RWPE1 (cell line): ENCODE measurements around the gene TAS2R14.

Experiments used
- CTCF ChIA-PET: fragments of 350-600 bp; sonication (Branson Sonifier 250); formaldehyde crosslinking; extraction: SDS; loops from one replicate; lab custom pipeline; 2021; lab: Yijun Ruan, JAX
- POLR2A ChIA-PET: fragments of 400-600 bp; formaldehyde crosslinking; extraction: SDS; loops from one replicate; lab custom pipeline; 2020; ENCODE audit warnings: antibody characterized with exemption; ENCODE audit not compliant: low non-redundant PET; lab: Yijun Ruan, JAX
- DNase-seq: peaks from one replicate; pipeline ENCODE4 v3.0.0; 2012; ENCODE audit warnings: low spot score
- H3K27ac ChIP-seq: fragments of 450-650 bp; 2 replicates; pipeline ENCODE4 v1.5.1; 2017
- TF ChIP-seq, protein P1 (sequence below): fragments of 450-650 bp; conservative IDR thresholded peaks from 2 replicates; pipeline ENCODE4 v1.5.1; 2017; ENCODE audit warnings: low read depth, mild to moderate bottlenecking

The TAS2R14 gene

DNA sequence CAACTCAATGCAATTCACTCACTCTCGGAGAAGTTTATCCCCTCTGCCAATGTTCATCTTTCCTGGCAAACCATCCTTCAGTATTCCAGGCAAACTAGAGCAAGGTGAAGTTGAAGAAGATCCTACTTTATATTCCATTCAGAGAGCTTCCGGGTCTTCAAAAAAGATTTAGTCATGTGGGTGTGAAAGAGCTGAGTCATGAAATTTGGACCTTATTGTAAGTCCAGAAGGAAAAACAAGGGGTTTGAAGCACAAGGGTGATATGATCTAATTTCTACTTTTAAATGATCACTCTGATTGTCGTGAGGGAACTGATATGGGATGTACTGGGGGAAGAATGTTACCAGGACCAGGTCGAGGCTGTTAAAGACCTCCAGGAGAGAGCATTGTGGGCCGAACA lies 12.8 kb downstream of the TAS2R14 start:
- no peak overlapping the region for H3K27ac ChIP-seq
- ChIA-PET POLR2A (no interaction called here), CTCF (no interaction called here)
- no peak for DNase-seq
- TF ChIP-seq, protein P1, sequence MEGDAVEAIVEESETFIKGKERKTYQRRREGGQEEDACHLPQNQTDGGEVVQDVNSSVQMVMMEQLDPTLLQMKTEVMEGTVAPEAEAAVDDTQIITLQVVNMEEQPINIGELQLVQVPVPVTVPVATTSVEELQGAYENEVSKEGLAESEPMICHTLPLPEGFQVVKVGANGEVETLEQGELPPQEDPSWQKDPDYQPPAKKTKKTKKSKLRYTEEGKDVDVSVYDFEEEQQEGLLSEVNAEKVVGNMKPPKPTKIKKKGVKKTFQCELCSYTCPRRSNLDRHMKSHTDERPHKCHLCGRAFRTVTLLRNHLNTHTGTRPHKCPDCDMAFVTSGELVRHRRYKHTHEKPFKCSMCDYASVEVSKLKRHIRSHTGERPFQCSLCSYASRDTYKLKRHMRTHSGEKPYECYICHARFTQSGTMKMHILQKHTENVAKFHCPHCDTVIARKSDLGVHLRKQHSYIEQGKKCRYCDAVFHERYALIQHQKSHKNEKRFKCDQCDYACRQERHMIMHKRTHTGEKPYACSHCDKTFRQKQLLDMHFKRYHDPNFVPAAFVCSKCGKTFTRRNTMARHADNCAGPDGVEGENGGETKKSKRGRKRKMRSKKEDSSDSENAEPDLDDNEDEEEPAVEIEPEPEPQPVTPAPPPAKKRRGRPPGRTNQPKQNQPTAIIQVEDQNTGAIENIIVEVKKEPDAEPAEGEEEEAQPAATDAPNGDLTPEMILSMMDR, result no peak

GRCh38 chr12:10919809-10920208 lies 19.3 kb downstream of the TAS2R14 start:
- TF ChIP-seq, protein P1, result no peak
- ChIA-PET CTCF (no interaction called here), POLR2A (no interaction called here)
- H3K27ac ChIP-seq, result no peak overlapping the region
- DNase-seq, result no peak

DNA sequence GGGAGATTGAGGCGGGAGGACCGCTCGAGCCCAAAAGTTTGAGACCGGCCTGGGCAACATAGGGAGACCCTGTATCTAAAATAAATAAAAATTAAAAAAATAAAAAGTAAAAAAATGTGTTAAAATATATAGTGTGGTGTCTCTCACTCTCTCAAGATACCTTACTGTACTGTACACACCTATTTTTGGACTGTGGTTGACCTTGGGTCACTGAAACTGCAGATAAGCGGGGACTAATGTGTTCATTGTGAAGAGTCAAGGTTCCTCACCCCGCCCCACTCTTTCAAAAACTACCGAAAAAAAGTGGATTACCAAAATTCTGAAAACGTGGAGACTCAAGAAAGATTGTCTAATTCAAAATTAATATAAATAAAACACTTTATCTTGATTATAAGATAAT lies 28.7 kb downstream of the TAS2R14 start:
- no peak overlapping the region for H3K27ac ChIP-seq
- DNase-seq, result no peak
- CTCF ChIA-PET, result interaction anchor here (0.6 kb wide), 1 partner anchor 51 kb away, joined by 3 read pairs; no protein-coding TSS in a partner anchor
- POLR2A ChIA-PET, result no interaction called here
- TF ChIP-seq, protein P1, result no peak

- CTCF ChIA-PET, result no interaction called here
Measured at GRCh38 chr12:10909462-10909861, 29.6 kb downstream of the TAS2R14 start, which contains the start of gene TAS2R13. Gene TAS2R13 (minus strand): TSS chr12:10909562. CDS start chr12:10909298, 264 bp downstream.

DNA sequence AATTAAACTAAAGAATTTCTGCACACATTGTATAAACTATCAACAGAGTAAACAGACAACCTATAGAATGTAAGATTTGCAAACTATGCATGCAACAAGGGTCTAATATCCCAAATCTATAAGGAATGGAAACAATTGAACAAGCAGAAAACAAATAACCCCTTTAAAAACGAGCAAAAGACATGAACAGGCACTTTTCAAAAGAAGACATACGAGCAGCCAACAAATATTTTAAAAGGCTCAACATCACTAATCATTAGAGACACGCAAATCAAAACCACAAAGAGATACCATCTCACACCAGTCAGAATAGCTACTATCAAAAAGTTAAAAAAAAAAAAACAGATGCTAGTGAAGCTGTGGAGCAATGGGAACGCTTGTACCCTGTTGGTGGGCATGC lies 34.4 kb downstream of the TAS2R14 start:
- TF ChIP-seq, protein P1, result no peak
- CTCF ChIA-PET, result no interaction called here
- POLR2A ChIA-PET, result no interaction called here
- H3K27ac ChIP-seq, result no peak overlapping the region
- DNase-seq, result no peak

More at GRCh38 chr12:10909462-10909861, 29.6 kb downstream of the TAS2R14 start, which contains the start of gene TAS2R13:
- POLR2A ChIA-PET, result no interaction called here
- TF ChIP-seq, protein P1, result no peak
- H3K27ac ChIP-seq, result no peak within 1 kb of the TSS
- no peak for DNase-seq

DNA sequence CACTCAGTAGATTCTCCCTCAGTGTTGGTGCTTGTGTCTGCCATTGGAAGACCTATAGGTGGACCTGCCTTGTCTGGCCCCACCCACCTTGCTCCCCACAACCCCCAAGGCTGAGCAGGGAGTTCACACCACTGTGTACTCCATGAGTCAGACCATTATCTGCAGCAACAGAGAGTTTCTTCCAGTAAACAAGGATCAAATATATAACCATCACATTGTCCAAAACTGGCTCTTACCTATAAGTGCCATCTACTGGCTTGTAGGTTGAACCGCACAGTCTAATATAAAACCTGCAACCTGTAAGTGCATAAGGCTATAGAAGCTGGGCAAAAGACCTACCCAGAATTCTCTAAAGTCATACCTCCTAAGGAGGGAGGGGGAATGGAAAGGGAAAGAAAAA lies 37.6 kb downstream of the TAS2R14 start:
- POLR2A ChIA-PET, result no interaction called here
- no peak overlapping the region for H3K27ac ChIP-seq
- DNase-seq, result no peak
- CTCF ChIA-PET, result no interaction called here
- TF ChIP-seq, protein P1, result no peak
